Large intestine (tissue), 3 donors: ENCODE results near the gene STUM. TPM values are rescaled to one million over a fixed set of nuclear protein-coding genes. Genes with fewer than 3 reads are reported as not detected.

Source experiments
- DNase-seq, 2 donors: peaks; one replicate each; pipeline versions ENCODE4 v3.0.0 to v3.0.0-alpha.2; 2013
- H3K27ac ChIP-seq: one replicate; pipeline ENCODE4 v1.5.1; 2013; ENCODE audit warnings: low read length
- H3K27me3 ChIP-seq: 2 replicates; pipeline ENCODE4 v1.6.1; 2013; ENCODE audit warnings: low read length; ENCODE audit not compliant: control insufficient read depth, insufficient read depth
- H3K36me3 ChIP-seq: 2 replicates; pipeline ENCODE4 v1.6.1; 2013; ENCODE audit warnings: low read length; ENCODE audit not compliant: control insufficient read depth, insufficient read depth
- H3K4me1 ChIP-seq: one replicate; pipeline ENCODE4 v1.6.1; 2013; ENCODE audit warnings: low read length; ENCODE audit not compliant: control insufficient read depth, insufficient read depth
- H3K4me3 ChIP-seq: one replicate; pipeline ENCODE4 v1.5.1; 2013; ENCODE audit warnings: low read length
- H3K9me3 ChIP-seq: one replicate; pipeline ENCODE4 v1.6.1; 2013; ENCODE audit warnings: mild to moderate bottlenecking, low read depth, low read length, moderate library complexity; ENCODE audit not compliant: control insufficient read depth
- WGBS: methylation state at CpG from one replicate; pipeline ENCODE4 v1.1.5; 2013; ENCODE audit warnings: low lambda C conversion rate; ENCODE audit not compliant: insufficient coverage; 5-methylcytosine and 5-hydroxymethylcytosine counted together
- polyA plus RNA-seq: library from polyadenylated mRNA; unstranded; fragments of 120-200 nt; gene quantifications from one replicate; pipeline ENCODE4 v1.2.1, GENCODE V29; 2013

The STUM gene
- polyA plus RNA-seq, 1 donor, result 8.2 TPM

DNA sequence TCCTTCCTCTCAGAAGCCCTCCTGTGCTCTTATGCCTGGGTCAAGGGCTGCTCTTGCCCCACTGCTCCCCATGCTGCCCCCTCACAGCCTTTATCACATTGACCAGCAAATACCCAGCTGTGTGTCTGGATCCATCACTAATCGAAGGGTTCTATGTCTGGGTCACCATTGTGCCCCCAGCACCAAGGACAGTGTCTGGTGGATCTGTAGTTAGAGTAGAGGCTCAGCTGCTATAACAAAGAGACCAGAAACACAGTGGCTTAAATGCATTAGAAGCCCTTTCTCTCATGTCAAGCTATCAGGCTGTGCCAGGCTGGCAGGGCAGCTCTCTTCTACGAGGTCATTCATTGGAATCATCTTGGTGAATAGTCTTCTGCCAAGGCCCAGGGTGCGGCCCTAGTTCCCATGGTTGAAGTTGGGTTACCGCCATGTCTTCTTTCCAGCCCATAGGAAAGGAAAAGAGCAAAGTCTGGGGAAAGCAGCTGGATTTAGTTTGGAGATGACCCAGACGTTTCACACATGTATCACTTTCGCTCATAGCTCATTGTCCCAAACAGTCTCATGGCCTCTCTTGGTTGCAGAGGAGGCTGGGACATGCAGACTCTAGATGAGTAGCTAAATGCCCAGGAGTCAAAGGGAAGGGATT is 32.2 kb downstream of the STUM start:
- DNase-seq, result no peak
- WGBS, result no CpG with 5 or more reads among the region's 6 CpGs
- no peak overlapping the region for H3K27ac ChIP-seq
- no peaks in the 10 kb centered on the region for H3K4me1 ChIP-seq
- H3K4me3 ChIP-seq, result no peak overlapping the region
- H3K9me3 ChIP-seq, result no peaks in the 10 kb centered on the region
- H3K36me3 ChIP-seq, result no peaks in the 10 kb centered on the region
- H3K27me3 ChIP-seq, result no peaks in the 10 kb centered on the region

DNA sequence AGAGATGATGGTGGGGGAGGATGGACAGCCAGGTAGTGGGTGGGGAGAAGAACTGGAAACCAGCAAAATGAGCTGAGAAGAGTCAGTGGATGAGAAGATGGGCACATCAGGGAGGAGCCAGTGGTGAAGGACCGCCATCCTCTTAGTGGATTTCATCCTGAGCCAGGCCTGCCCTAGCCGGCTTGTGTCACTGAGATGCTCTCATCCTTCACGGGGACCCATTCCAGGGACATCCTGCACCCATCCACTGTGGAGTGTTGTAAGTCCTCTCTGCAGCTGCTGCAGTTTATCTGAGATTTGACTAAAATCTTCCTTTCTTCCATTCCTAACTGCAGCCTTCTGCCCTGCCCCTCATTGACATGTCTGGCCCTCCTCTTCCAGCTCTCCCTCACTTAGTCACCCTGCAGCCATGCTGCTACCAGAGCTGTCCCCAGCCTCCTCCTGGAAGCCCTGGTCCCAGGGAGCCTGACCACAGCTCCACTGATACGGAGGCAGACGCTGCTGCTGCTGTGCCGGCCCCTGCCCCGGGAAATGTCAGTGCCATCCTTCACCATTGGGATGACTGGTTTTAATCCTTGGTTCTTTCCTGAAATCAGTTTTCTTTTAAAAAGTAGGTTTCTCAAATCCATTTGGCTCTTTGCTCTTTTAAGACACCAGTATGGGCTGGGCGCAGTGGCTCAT is 33.2 kb downstream of the STUM start:
- no peak overlapping the region for H3K27ac ChIP-seq
- WGBS, result no CpG with 5 or more reads among the region's 8 CpGs
- no peaks in the 10 kb centered on the region for H3K4me1 ChIP-seq

DNA sequence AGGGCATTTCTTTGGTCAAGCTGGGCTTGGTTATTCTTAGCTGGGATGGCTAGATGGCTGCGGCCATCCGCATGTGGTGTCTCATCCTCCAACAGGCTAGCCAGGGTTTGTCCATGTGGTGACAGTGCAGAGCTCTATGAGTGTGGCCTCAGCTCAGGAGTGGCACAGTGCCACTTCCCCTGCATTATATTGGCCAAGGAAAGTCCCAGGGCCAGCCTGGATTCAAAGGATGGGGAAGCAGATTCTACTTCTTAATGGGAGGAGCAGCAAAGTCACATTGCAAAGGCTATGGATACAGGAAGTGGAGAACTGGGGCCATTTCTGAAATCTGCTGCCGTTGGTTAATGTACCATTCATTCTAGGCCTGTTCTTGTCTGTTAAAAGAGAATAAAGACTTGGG is 34.4 kb downstream of the STUM start:
- no peaks in the 10 kb centered on the region for H3K36me3 ChIP-seq
- peaks cover 4% of the 10 kb centered on the region for H3K27me3 ChIP-seq
- no peaks in the 10 kb centered on the region for H3K4me1 ChIP-seq
- no peak overlapping the region for H3K27ac ChIP-seq
- no peak for DNase-seq
- H3K4me3 ChIP-seq, result no peak overlapping the region
- WGBS, result no CpG with 5 or more reads among the region's 3 CpGs
- no peaks in the 10 kb centered on the region for H3K9me3 ChIP-seq

More for the DNA sequence above, 33.2 kb downstream of the STUM start:
- no peaks in the 10 kb centered on the region for H3K9me3 ChIP-seq
- DNase-seq, result no peak
- H3K4me3 ChIP-seq, result no peak overlapping the region
- H3K27me3 ChIP-seq, result peaks cover 2% of the 10 kb centered on the region
- no peaks in the 10 kb centered on the region for H3K36me3 ChIP-seq

DNA sequence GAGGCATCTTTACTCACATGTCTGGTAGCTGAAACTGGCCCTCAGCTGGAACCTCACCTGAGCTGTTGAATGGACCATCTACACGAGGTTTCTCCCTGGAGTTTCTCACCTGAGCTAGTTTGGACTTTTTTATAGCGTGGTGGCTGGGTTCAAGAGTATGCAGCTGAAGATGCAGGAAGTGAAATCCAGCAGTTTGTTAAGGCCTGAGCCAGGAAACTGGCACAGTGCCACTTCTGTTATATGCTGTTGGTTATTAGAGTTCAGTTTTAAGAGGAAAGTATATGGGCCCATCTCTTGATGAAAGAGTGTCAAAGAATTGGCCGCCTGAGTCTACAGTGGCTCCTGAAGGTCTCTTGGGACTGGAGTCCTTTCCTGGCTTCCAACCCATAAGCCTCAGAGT is 35.6 kb downstream of the STUM start:
- H3K4me1 ChIP-seq, result no peaks in the 10 kb centered on the region
- H3K27ac ChIP-seq, result no peak overlapping the region
- H3K36me3 ChIP-seq, result no peaks in the 10 kb centered on the region
- no CpG with 5 or more reads among the region's 3 CpGs for WGBS
- peaks cover 4% of the 10 kb centered on the region for H3K27me3 ChIP-seq
- DNase-seq, result no peak
- H3K9me3 ChIP-seq, result no peaks in the 10 kb centered on the region
- no peak overlapping the region for H3K4me3 ChIP-seq

DNA sequence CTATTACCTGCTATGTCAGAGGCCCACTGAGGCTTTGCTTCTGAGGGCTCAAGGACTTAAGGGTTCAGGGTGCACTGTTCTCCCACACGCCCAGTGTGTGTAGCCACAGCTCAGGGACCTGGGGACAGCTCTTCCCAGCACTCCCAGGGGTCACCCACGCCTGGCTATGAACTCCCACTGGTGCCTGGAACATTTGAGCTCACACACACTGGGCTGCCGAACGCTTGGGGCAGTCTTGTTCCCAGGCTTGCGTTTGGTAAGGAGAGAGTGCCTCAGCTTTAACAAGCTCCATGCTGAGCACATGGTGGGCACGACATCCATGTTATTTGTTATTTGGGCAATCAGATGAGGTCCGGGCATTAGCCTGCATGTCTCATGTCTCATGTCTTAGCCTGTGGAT is 37.6 kb downstream of the STUM start:
- peaks cover 4% of the 10 kb centered on the region for H3K27me3 ChIP-seq
- H3K4me3 ChIP-seq, result no peak overlapping the region
- no peaks in the 10 kb centered on the region for H3K36me3 ChIP-seq
- H3K9me3 ChIP-seq, result no peaks in the 10 kb centered on the region
- no peak for DNase-seq
- no CpG with 5 or more reads among the region's 7 CpGs for WGBS
- no peak overlapping the region for H3K27ac ChIP-seq
- no peaks in the 10 kb centered on the region for H3K4me1 ChIP-seq

DNA sequence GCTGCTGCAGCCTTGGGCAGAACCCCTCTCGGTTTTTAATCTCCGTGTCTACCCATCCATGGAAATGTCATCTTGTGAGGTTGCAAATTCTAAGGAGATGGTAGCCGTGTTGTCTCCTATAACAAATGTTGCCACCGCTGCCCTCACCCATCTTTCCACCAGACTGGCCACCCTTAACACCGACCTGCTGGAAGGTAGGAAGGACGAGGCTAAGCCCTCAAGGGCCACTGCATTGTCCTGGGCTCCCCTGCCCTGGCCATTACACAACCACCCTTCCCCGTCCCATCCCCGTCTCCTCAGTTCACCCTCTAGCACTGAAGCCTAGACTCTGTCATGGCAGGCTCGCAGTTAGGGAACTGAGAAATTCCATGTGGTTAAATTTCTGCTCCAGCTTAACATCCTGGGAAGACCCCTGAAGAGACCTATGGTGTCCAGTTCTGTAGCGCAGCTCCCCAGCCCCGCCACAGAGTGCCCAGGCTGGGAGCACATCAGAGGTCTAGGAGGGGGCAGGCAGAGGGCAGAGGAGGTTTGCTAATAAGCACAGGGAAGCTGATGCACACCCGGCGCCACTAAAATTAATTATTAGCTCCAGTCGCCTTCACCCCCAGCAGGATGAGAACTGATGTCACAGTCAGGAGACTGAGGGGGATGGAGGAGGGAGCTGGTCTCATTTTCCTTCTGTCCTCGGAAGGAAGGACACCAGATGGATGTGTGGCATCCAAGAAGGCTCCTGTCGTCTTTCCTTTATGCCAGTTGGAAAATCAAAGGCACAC is 38.3 kb downstream of the STUM start:
- Histone ChIP-seq H3K27ac (no peak overlapping the region), H3K9me3 (no peaks in the 10 kb centered on the region), H3K36me3 (no peaks in the 10 kb centered on the region), H3K4me3 (no peak overlapping the region), H3K27me3 (peaks cover 4% of the 10 kb centered on the region), H3K4me1 (no peaks in the 10 kb centered on the region)
- peak in 1 of 2 donors; percentile 58 for DNase-seq
- 20% methylated on average over 1 of the region's 16 CpGs for WGBS

DNA sequence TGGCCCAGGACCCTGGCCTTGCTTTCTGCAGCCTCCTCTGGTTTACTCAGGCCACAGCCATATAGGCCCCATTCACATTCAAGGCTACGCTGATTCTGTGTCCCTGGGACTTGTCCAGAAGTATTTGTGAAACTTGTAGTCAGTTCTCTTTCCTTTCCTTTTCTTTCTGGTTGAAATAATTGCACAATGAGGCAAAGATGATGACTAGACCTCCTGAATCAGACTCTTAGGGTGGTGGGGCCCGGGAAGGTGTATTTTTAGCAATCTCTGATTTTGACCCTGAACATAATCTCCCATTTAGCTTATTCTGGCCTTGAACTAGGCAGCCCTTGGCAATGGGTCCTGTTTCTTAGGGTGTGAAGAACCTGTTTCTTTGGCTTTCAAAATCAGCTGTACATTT is 39.9 kb downstream of the STUM start:
- no CpG with 5 or more reads among the region's 2 CpGs for WGBS
- H3K36me3 ChIP-seq, result no peaks in the 10 kb centered on the region
- no peak overlapping the region for H3K27ac ChIP-seq
- no peak overlapping the region for H3K4me3 ChIP-seq
- H3K4me1 ChIP-seq, result no peaks in the 10 kb centered on the region
- no peak for DNase-seq
- peaks cover 4% of the 10 kb centered on the region for H3K27me3 ChIP-seq
- H3K9me3 ChIP-seq, result no peaks in the 10 kb centered on the region

DNA sequence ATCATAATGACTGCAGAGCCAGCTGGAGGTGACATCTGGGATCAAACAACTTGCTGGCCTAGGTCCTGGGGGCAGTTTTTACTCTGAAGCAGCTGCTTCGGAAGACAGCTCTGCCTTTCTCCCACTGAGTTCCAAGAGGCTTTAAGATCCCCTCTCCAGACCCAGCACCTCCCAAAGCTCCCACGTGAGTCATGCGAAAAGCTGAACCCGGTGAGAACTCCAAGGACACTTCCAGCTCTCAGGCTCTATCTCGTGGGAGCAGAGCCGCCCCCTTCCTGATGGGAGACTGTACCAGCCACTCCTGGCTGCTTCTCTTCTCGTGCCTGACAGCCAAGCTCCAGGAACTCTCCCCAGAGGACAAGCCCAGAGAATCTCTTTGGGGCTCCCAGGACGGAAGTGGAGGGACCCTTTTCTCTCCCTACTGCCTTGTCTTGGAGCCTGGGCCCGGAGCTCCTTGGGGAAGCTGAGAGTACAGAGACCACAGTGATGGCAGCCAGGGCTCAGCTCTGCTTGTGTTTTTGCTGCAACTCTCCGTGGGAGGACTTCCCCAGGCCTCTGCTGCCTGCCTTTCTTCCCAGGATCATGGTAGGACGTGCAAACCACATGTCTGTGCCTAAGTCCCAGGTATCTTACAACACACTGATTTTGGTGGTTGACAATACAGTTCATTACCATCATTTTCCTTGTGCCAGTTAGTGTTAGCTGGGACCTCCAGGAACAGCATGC is 40.6 kb downstream of the STUM start:
- Histone ChIP-seq H3K4me1 (no peaks in the 10 kb centered on the region), H3K4me3 (no peak overlapping the region), H3K36me3 (no peaks in the 10 kb centered on the region), H3K9me3 (no peaks in the 10 kb centered on the region), H3K27ac (no peak overlapping the region), H3K27me3 (peaks cover 8% of the 10 kb centered on the region)
- DNase-seq, result no peak
- no CpG with 5 or more reads among the region's 11 CpGs for WGBS

DNA sequence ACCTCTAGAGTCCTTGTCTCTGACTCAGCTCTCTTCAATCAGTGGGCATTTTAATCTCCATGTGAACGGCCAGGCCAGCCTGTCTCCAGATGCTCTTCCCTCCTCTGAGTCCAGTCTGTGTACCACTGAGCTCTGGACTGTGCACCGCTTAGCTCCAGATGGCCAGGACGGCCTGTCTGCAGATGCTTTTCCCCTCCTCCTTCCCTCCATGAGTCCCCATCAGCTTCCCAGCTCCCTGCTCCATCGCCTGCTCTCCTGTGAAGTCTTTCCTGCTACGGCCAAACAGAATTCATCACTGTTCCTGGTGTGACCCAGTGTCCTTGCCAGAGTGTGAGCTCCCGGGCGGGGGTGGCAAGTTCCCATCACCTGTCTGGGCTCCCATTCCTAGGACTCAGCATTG is 42.0 kb downstream of the STUM start:
- WGBS, result 67% methylated on average over 1 of the region's 7 CpGs
- no peak overlapping the region for H3K27ac ChIP-seq
- no peak for DNase-seq
- H3K4me3 ChIP-seq, result no peak overlapping the region
- no peaks in the 10 kb centered on the region for H3K9me3 ChIP-seq
- no peaks in the 10 kb centered on the region for H3K36me3 ChIP-seq
- H3K4me1 ChIP-seq, result no peaks in the 10 kb centered on the region
- peaks cover 8% of the 10 kb centered on the region for H3K27me3 ChIP-seq

DNA sequence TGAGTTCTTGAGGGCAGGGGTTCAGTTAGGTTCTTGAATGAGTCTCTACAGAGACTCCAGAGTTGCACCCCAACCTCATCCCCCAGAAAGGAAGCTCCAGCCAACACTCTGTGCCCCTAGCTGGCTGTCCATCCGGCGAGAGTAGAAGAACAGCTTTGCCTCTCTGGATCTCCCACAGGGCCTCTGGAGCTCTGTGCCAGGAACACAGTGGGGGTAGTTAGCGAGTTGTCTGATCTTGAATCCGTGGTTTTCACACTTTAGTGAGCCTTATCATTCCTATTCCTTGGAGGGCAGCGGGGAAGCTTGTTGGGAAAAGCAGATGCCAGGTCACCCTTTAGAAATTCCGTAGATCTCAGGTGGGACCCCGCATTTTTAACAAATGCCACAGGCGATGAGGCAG is 45.0 kb downstream of the STUM start:
- Histone ChIP-seq H3K4me1 (no peaks in the 10 kb centered on the region), H3K9me3 (no peaks in the 10 kb centered on the region), H3K36me3 (no peaks in the 10 kb centered on the region), H3K27me3 (peaks cover 4% of the 10 kb centered on the region), H3K27ac (no peak overlapping the region), H3K4me3 (no peak overlapping the region)
- DNase-seq, result no peak
- no CpG with 5 or more reads among the region's 8 CpGs for WGBS
